ENCODE measurements around the gene NELFCD. TPM values are rescaled to one million over a fixed set of nuclear protein-coding genes. Genes with fewer than 3 reads are reported as not detected.

The NELFCD gene
- total RNA-seq, 1 donor from 2014 or later = 70.4 TPM

GRCh38 chr20:59006167-59006863 is 25.3 kb downstream of the NELFCD start:
- H3K4me3 ChIP-seq (ENCODE audit: insufficient read depth, low read depth, low read length) = peak overlapping the region; percentile 60
- peaks cover 28% of the 10 kb centered on the region for H3K79me2 ChIP-seq (ENCODE audit: insufficient read depth, low read length)
- TF ChIP-seq EZH2 (IDR thresholded peaks at IDR 0.05; ENCODE audit: insufficient read depth, low read length) (no peak), CTCF (IDR thresholded peaks at IDR 0.05; ENCODE audit: insufficient read depth, low read depth, low read length) (no peak)
- no peaks in the 10 kb centered on the region for H3K9me3 ChIP-seq (ENCODE audit: insufficient read depth, low read depth, low read length)
- FAIRE-seq (no peak), DNase-seq (ENCODE audit: low read depth) (no peak)
- H3K9ac ChIP-seq (ENCODE audit: low read length) = peak overlapping the region; percentile 83
- Mint-ChIP-seq H3K36me3 (ENCODE audit: low read depth, unreplicated experiment) (peaks cover 15% of the 10 kb centered on the region), H3K27ac (ENCODE audit: unreplicated experiment) (no peak overlapping the region), H3K4me1 (ENCODE audit: low read depth, unreplicated experiment) (peaks cover 25% of the 10 kb centered on the region), H3K9me3 (ENCODE audit: unreplicated experiment) (no peaks in the 10 kb centered on the region), H3K4me3 (ENCODE audit: unreplicated experiment) (peak overlapping the region; percentile 82), H3K27me3 (ENCODE audit: low read depth, unreplicated experiment) (no peaks in the 10 kb centered on the region)
- peaks cover 34% of the 10 kb centered on the region for H3K4me1 ChIP-seq (ENCODE audit: insufficient read depth, low read length)
- peaks cover 24% of the 10 kb centered on the region for H4K20me1 ChIP-seq (ENCODE audit: insufficient read depth, low read length)
- no peaks in the 10 kb centered on the region for H3K36me3 ChIP-seq (ENCODE audit: insufficient read depth, low read length)
- H2AFZ ChIP-seq (ENCODE audit: low read depth, low read length) = peak overlapping the region; percentile 84
- H3K27me3 ChIP-seq (ENCODE audit: insufficient read depth, low read length) = no peaks in the 10 kb centered on the region
- peak overlapping the region; percentile 93 for H3K4me2 ChIP-seq (ENCODE audit: low read length)
- H3K27ac ChIP-seq (ENCODE audit: low read depth, low read length) = peak overlapping the region; percentile 56

GRCh38 chr20:59006864-59007664 is 26.0 kb downstream of the NELFCD start, which contains the start of gene CTSZ:
Gene CTSZ (minus strand): TSS chr20:59007254. CDS start chr20:59007128, 126 bp downstream.
- no peak for DNase-seq (ENCODE audit: low read depth)
- Histone ChIP-seq H3K9ac (ENCODE audit: low read length) (peak within 1 kb of the TSS; percentile 83), H3K9me3 (ENCODE audit: insufficient read depth, low read depth, low read length) (no peaks in the 10 kb centered on the region), H3K27me3 (ENCODE audit: insufficient read depth, low read length) (no peaks in the 10 kb centered on the region), H3K4me2 (ENCODE audit: low read length) (peak within 1 kb of the TSS; percentile 93), H2AFZ (ENCODE audit: low read depth, low read length) (peak within 1 kb of the TSS; percentile 84), H4K20me1 (ENCODE audit: insufficient read depth, low read length) (peaks cover 24% of the 10 kb centered on the region), H3K79me2 (ENCODE audit: insufficient read depth, low read length) (peaks cover 28% of the 10 kb centered on the region), H3K4me3 (ENCODE audit: insufficient read depth, low read depth, low read length) (peak within 1 kb of the TSS; percentile 60), H3K4me1 (ENCODE audit: insufficient read depth, low read length) (peaks cover 40% of the 10 kb centered on the region), H3K36me3 (ENCODE audit: insufficient read depth, low read length) (no peaks in the 10 kb centered on the region), H3K27ac (ENCODE audit: low read depth, low read length) (peak within 1 kb of the TSS; percentile 56)
- no peak for TF ChIP-seq CTCF (IDR thresholded peaks at IDR 0.05; ENCODE audit: insufficient read depth, low read depth, low read length)
- TF ChIP-seq EZH2 (IDR thresholded peaks at IDR 0.05; ENCODE audit: insufficient read depth, low read length) = no peak
- H3K4me3 Mint-ChIP-seq (ENCODE audit: unreplicated experiment) = peak within 1 kb of the TSS; percentile 82
- H3K36me3 Mint-ChIP-seq (ENCODE audit: low read depth, unreplicated experiment) = peaks cover 12% of the 10 kb centered on the region
- H3K27ac Mint-ChIP-seq (ENCODE audit: unreplicated experiment) = no peak within 1 kb of the TSS
- H3K4me1 Mint-ChIP-seq (ENCODE audit: low read depth, unreplicated experiment) = peaks cover 28% of the 10 kb centered on the region
- FAIRE-seq = no peak
- H3K27me3 Mint-ChIP-seq (ENCODE audit: low read depth, unreplicated experiment) = no peaks in the 10 kb centered on the region
- H3K9me3 Mint-ChIP-seq (ENCODE audit: unreplicated experiment) = no peaks in the 10 kb centered on the region

Data from astrocyte (in vitro differentiated cells and primary cell).